Measurements from ENCODE around the gene ABHD3. TPM values are rescaled to one million over a fixed set of nuclear protein-coding genes. Genes with fewer than 3 reads are reported as not detected.
"Not testable (repeated sequence)": the region's sequence is repeated elsewhere in the genome, so short reads cannot be mapped to it uniquely, and the experiment has no call there.

The ABHD3 gene
- total and polyA plus RNA-seq, 5 experiments from 2014 or later, result 16.2 to 52.0 (median 20.7) TPM

DNA sequence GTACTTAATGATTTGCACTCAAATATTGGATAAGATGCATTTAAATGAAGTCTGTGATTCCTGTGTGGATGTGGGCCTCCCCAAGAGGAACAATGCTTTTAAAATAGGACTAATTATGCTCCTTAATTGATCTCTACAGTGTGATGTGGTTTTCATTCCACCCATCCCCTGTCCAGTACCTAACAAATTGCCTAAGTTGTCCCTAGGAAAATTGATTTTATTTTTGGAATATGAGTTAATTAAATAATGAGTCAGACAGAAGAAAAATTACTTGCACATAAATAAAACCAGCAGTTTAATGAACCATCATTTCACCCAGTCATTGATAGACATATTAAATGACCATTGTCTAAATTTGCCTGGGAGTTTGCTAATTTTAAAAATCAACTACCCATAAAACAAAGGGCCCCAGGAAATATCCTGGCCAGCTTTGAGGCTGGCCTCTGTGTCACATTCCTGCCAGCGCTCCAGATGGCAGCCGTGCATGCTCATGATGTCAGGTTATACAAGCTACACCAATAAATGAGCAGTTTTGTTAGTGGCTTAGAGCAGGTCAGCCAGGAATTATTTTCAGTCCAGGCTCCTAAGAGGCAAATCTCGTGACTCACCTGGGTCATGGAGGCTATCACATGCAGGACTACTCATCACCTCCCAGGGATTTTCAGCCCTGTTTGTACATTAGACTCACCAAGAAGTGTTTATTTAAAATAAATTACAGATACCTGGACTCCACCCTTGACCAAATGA is 31.9 kb downstream of the ABHD3 start:
- H3K4me1 Mint-ChIP-seq, result peaks cover 0 to 15% (median 2%) of the 10 kb centered on the region in 4 donors
- no peaks in the 10 kb centered on the region for H3K9me3 Mint-ChIP-seq
- H3K4me3 Mint-ChIP-seq, result no peak overlapping the region
- H3K36me3 Mint-ChIP-seq, result peaks cover 0 to 11% (median 4%) of the 10 kb centered on the region in 3 donors
- no peaks in the 10 kb centered on the region for H3K27me3 Mint-ChIP-seq
- peak overlapping the region in 1 of 10 donors; percentile 5 for H3K27ac Mint-ChIP-seq
- ATAC-seq, result no peak
- no peak for DNase-seq
- POLR2A ChIA-PET, result interaction anchor here (2.2 kb wide), 1 partner anchor 10 kb away, joined by 7 read pairs; no protein-coding TSS in a partner anchor

DNA sequence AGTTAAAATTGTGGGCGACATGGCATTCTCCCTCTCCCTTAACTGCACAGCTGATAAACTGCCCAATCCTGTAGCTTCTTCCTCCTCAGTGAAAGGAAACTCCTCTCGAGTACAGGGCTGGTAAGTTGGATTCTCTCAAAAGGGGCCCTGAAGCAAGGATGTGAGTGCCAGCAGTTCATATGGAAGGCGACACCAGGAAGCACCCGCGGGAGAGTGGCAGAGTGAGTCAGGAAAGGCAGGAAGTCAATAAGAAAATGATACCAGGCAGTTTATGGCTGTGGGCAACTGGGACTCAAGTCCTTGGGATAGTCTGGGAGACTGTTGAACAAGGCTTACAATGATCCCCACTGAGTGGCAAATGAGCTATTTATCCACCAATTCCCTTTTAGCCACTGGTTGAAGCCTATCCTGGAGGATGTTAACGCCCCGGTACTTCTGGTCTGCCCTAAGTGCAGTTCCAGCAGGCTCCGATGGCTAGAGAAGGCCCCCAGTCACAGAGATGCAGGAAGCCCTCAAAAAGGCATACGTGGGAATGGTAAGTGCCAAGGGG is 34.8 kb downstream of the ABHD3 start:
- POLR2A ChIA-PET, result no interaction called here
- Mint-ChIP-seq H3K4me1 (peaks cover 0 to 15% (median 2%) of the 10 kb centered on the region in 4 donors), H3K36me3 (peaks cover 0 to 17% (median 4%) of the 10 kb centered on the region in 3 donors), H3K27me3 (no peaks in the 10 kb centered on the region), H3K27ac (peak overlapping the region in 1 of 10 donors; percentile 32), H3K9me3 (no peaks in the 10 kb centered on the region), H3K4me3 (no peak overlapping the region)
- DNase-seq (no peak), ATAC-seq (no peak)

DNA sequence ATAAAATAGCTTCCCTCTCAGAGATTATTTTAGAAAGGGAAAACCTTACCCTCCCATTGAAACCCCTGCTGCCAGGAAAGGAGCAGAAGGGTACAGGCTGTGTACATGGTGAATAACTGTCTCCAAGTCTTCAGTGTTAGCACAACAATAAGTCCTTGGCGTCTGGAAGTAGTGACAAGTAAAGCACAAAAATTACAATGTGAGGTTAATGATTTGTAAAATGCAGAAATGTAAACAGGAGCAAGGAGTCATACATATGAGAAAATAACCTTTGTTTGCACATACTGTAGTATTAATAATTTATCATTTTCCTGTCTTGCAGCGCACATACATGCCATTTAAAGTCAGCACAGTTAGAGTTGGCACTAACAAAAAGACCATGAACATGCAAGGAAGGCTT is 40.5 kb downstream of the ABHD3 start:
- DNase-seq, result no peak
- Mint-ChIP-seq H3K4me3 (no peak overlapping the region), H3K27ac (peak overlapping the region in 1 of 10 donors; percentile 29), H3K27me3 (no peaks in the 10 kb centered on the region), H3K4me1 (peaks cover 0 to under 1% (median 0%) of the 10 kb centered on the region in 4 donors), H3K9me3 (no peaks in the 10 kb centered on the region), H3K36me3 (peaks cover 5 to 41% (median 7%) of the 10 kb centered on the region in 3 donors)
- POLR2A ChIA-PET, result no interaction called here
- ATAC-seq, result no peak

DNA sequence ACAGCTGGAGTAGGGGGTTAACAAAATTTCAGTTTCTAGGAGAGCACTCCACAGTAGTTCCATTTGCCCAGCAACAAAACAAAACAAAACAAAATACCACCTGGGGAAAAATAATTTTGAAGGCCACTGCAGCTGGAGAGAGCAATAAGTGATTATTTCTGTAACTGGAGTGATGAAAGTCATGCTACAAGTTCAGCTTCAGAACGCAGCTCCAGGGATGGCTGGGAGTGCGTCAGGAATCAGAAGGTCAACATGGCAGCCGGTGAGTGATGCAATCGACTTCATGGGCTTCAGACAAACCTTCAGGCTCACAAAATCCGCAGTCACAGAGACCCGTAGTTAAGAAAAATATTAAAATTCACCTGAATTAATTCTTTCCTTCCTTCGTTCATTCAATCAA is 41.0 kb downstream of the ABHD3 start:
- no peak for ATAC-seq
- Mint-ChIP-seq H3K27ac (peak overlapping the region in 1 of 10 donors; percentile 51), H3K4me3 (no peak overlapping the region), H3K27me3 (no peaks in the 10 kb centered on the region), H3K36me3 (peaks cover 5 to 45% (median 7%) of the 10 kb centered on the region in 3 donors), H3K9me3 (no peaks in the 10 kb centered on the region), H3K4me1 (no peaks in the 10 kb centered on the region)
- no peak for DNase-seq
- POLR2A ChIA-PET, result no interaction called here

DNA sequence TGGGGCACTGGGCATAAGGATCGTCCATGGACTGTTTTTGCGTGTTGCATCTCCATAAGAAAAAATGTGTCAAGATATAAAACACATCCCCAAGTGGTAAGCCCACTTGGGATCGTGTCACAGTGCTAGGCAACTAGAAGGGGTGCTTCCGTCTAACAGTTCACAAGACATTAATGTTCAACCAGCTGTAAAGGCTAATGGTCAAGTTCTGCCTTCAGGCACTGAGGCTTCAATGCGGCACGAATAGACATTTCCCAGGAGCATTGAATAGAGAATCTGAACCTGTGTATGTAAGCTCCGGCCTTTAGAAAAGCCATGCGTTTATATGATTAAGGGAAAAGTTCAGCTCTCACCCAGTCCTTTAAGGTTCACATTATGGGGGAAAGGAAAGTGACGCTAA is 42.0 kb downstream of the ABHD3 start:
- H3K36me3 Mint-ChIP-seq, result peaks cover 5 to 53% (median 7%) of the 10 kb centered on the region in 3 donors
- ATAC-seq (no peak), DNase-seq (no peak)
- peak overlapping the region in 1 of 10 donors; percentile 35 for H3K27ac Mint-ChIP-seq
- POLR2A ChIA-PET, result interaction anchor here (1.0 kb wide), 1 partner anchor 16 kb away, joined by 3 read pairs; no protein-coding TSS in a partner anchor
- H3K9me3 Mint-ChIP-seq, result no peaks in the 10 kb centered on the region
- H3K27me3 Mint-ChIP-seq, result no peaks in the 10 kb centered on the region
- H3K4me1 Mint-ChIP-seq, result no peaks in the 10 kb centered on the region
- no peak overlapping the region for H3K4me3 Mint-ChIP-seq

DNA sequence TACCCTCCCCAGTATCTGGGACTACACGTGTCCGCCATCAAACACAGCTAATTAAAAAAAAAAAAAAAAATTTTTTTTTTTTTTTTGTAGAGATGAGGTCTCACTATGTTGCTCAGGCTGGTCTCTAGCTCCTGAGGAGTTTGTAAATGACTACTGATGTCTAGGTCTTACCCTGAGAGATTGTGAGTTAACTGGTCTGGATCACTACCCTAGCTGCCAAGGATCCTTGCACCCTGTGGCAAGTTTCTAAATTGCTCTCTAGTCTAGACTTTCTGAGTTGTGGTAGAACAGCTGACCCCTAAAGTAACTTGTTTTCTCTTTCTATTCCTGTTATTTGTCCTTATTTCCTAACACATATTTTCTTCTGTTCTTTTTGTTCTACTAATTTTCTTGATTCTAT is 44.5 kb downstream of the ABHD3 start:
- Mint-ChIP-seq H3K36me3 (peaks cover 5 to 67% (median 14%) of the 10 kb centered on the region in 3 donors), H3K9me3 (no peaks in the 10 kb centered on the region), H3K27ac (peak overlapping the region in 3 of 10 donors; percentile 20 to 49 (median 44)), H3K4me1 (no peaks in the 10 kb centered on the region), H3K4me3 (no peak overlapping the region), H3K27me3 (no peaks in the 10 kb centered on the region)
- DNase-seq (no peak), ATAC-seq (no peak)
- POLR2A ChIA-PET, result interaction anchor here (0.7 kb wide), 1 partner anchor 32 kb away, joined by 3 read pairs; no protein-coding TSS in a partner anchor

DNA sequence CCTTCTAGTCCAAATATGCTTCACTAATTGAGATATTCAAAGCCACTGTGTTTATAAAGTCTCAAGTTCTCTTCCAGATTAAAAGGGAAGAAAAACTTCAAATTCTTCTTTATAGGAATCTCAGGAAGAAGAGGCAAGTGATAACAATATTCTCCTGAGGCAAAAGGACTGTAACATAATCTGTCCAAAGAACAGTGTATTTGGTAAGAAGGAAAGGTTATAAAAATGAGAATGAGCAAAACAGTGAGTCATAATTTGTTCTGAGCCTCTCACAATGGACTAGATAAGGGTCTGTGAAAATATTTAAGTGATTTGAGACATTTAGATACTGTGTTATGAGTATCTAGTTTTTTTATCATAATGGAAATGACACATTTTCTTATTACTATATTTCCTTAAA is 48.2 kb downstream of the ABHD3 start:
- Mint-ChIP-seq H3K4me3 (no peak overlapping the region), H3K27me3 (no peaks in the 10 kb centered on the region), H3K36me3 (peaks cover 5 to 67% (median 19%) of the 10 kb centered on the region in 3 donors), H3K9me3 (peaks cover 0 to 9% (median 0%) of the 10 kb centered on the region in 9 donors), H3K4me1 (no peaks in the 10 kb centered on the region), H3K27ac (peak overlapping the region in 2 of 10 donors; percentile 3 to 32)
- no peak for ATAC-seq
- POLR2A ChIA-PET, result no interaction called here
- DNase-seq, result no peak

DNA sequence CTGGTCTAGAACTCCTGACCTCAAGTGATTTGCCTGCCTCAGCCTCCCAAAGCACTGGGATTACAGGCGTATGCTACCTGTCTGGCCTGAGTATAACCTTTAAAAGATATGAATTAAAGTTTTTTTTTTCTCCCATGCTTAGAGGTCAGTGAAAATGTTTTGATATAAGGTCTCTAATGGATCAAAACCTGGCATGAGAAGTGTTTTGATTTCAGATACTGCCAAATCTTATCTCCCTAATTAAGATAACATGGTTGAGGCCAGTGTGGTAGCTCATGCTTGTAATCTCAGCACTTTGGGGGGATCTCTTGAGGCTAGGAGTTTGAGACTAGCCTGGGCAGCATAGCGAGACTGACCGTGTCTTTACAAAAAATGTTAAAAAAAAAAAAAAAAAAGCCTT is 51.2 kb downstream of the ABHD3 start:
- no peak overlapping the region for H3K27ac Mint-ChIP-seq
- no peaks in the 10 kb centered on the region for H3K27me3 Mint-ChIP-seq
- no peak for ATAC-seq
- peaks cover 0 to 9% (median 0%) of the 10 kb centered on the region in 9 donors for H3K9me3 Mint-ChIP-seq
- H3K4me3 Mint-ChIP-seq, result no peak overlapping the region
- peaks cover 0 to 59% (median 20%) of the 10 kb centered on the region in 3 donors for H3K36me3 Mint-ChIP-seq
- no peak for DNase-seq
- POLR2A ChIA-PET, result interaction anchor here (0.6 kb wide), 1 partner anchor 27 kb away, joined by 5 read pairs; no protein-coding TSS in a partner anchor
- H3K4me1 Mint-ChIP-seq, result no peaks in the 10 kb centered on the region

DNA sequence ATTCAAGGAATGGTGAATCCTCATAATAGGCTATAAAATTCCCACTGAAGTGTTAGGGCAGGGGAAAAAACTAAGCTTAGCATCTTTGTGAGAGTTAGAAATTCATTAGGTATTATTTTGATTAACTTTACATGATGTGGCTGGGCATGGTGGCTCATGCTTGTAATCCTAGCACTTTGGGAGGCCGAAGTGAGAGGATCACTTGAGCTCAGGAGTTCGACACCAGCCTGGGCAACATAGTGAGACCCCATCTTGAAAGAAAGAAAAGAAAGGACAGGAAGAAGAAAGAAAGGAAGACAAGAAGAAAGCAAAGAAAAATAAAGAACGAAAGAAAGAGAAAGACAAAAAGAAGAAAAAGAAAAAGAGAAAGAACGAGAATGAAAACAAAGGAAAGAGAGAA is 52.5 kb downstream of the ABHD3 start:
- H3K4me3 Mint-ChIP-seq, result no peak overlapping the region
- POLR2A ChIA-PET, result no interaction called here

DNA sequence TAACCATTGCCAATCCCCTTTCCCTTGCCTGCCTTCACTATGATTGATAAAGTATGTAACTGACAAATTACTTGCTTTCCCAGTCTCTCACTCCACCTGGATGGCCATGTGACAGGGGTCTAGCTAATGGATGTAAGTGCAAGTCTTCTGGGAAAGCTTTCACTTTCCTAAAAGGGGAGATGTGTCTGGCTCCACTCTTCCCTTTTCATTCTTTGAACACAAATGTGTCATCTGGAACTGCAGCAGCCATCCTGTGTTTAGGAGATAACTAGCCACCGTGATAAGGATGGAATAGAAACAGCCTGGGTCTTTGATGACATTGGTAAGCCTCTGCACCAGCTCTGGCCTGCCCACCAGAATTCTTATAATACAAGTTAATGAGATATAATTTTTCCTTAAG is 54.3 kb downstream of the ABHD3 start:
- no peak for DNase-seq
- Mint-ChIP-seq H3K9me3 (peaks cover 0 to 9% (median 0%) of the 10 kb centered on the region in 9 donors), H3K4me1 (no peaks in the 10 kb centered on the region), H3K4me3 (no peak overlapping the region), H3K27ac (peak overlapping the region in 1 of 10 donors; percentile 16), H3K36me3 (peaks cover 0 to 36% (median 13%) of the 10 kb centered on the region in 3 donors), H3K27me3 (no peaks in the 10 kb centered on the region)
- POLR2A ChIA-PET, result no interaction called here
- ATAC-seq, result no peak

More for the DNA sequence above, 52.5 kb downstream of the ABHD3 start:
- peaks cover 0 to 9% (median 0%) of the 10 kb centered on the region in 9 donors for H3K9me3 Mint-ChIP-seq
- peak overlapping the region in 2 of 10 donors; percentile 28 to 35 for H3K27ac Mint-ChIP-seq
- no peaks in the 10 kb centered on the region for H3K4me1 Mint-ChIP-seq
- H3K27me3 Mint-ChIP-seq, result no peaks in the 10 kb centered on the region
- H3K36me3 Mint-ChIP-seq, result peaks cover 0 to 50% (median 20%) of the 10 kb centered on the region in 3 donors
- no peak for DNase-seq
- no peak for ATAC-seq

DNA sequence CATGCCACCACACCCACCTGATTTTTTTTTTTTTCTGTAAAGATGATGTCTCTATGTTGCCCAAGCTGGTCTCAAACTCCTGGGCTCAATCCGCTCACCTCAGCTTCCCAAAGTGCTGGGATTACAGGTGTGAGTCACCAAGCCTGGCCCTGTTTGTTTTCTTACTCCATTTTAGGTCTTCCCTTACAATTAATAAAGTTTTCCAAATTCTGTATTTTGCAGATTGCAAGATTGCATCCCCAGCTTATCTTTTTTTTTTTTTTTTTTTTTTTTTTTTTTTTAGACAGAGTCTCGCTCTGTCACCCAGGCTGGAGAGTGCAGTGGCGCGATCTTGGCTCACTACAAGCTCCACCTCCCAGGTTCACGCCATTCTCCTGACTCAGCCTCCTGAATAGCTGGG is 64.2 kb downstream of the ABHD3 start:
- DNase-seq, H3K9me3 Mint-ChIP-seq, H3K4me3 Mint-ChIP-seq, H3K27ac Mint-ChIP-seq, H3K36me3 Mint-ChIP-seq, H3K27me3 Mint-ChIP-seq, H3K4me1 Mint-ChIP-seq, POLR2A ChIA-PET, ATAC-seq: not testable (repeated sequence)

DNA sequence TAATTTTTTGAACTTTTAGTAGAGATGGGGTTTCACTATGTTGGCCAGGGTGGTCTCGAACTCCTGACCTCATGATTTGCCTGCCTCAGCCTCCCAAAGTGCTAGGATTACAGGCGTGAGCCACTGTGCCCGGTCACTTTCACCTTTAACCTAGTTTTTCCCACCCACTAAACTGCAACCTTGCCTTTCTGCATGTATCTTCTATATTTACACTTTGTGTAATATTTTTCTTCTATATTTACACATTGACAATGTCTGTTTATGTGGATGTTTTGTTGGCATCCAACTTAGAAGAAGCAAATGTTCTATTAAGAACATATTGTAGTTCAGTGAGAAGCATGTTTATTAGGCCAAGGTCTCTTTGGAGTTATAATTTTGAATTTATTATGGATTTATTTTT is 65.8 kb downstream of the ABHD3 start:
- Mint-ChIP-seq H3K27me3 (no peaks in the 10 kb centered on the region), H3K9me3 (no peaks in the 10 kb centered on the region), H3K36me3 (peaks cover 0 to 6% (median 0%) of the 10 kb centered on the region in 3 donors), H3K27ac (peak overlapping the region in 3 of 10 donors; percentile 20 to 65 (median 53)), H3K4me3 (no peak overlapping the region), H3K4me1 (peaks cover 0 to 3% (median under 1%) of the 10 kb centered on the region in 4 donors)
- ATAC-seq, result no peak
- POLR2A ChIA-PET, result no interaction called here
- no peak for DNase-seq

DNA sequence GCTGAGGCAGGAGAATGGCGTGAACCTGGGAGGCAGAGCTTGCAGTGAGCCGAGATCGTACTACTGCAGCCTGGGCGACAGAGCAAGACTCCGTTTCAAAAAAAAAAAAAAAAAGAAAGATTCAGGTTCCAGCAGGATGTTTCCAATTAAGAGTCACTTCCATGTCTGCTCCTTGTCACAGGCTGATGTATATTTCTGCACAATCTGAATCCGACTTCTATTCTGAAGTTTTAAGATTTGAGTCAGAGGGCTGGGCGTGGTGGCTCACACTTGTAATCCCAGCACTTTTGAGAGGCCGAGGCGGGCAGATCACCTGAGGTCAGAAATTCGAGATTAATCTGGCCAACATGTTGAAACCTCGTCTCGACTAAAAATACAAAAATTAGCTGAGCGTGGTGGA is 67.8 kb downstream of the ABHD3 start:
- POLR2A ChIA-PET, result interaction anchor here (0.7 kb wide), 2 partner anchors 18 to 425 kb away, joined by 3 to 4 read pairs; no protein-coding TSS in a partner anchor
- no peaks in the 10 kb centered on the region for H3K9me3 Mint-ChIP-seq
- H3K4me3 Mint-ChIP-seq, result peak overlapping the region in 1 of 10 donors; percentile 19
- peaks cover 0 to 3% (median under 1%) of the 10 kb centered on the region in 4 donors for H3K4me1 Mint-ChIP-seq
- no peaks in the 10 kb centered on the region for H3K27me3 Mint-ChIP-seq
- no peak for DNase-seq
- ATAC-seq, result no peak
- peaks cover 0 to 13% (median under 1%) of the 10 kb centered on the region in 3 donors for H3K36me3 Mint-ChIP-seq
- H3K27ac Mint-ChIP-seq, result peak overlapping the region in 1 of 10 donors; percentile 80
